NCI-H2227 (cell line): ENCODE results near the gene KATNAL1.
A peak's percentile ranks its signal among the peaks of the same experiment; 100 is the strongest.

Experiments used
- DNase-seq: peaks from one replicate; lab custom pipeline; 2025; ENCODE audit not compliant: unreplicated experiment; lab: John Stamatoyannopoulos, UW

The KATNAL1 gene

GRCh38 chr13:30170569-30170968, 136.8 kb downstream of the KATNAL1 start:
- DNase-seq = no peak

- DNase-seq = no peak
Measured at GRCh38 chr13:30169442-30169841, 137.9 kb downstream of the KATNAL1 start.

- no peak for DNase-seq
Measured at GRCh38 chr13:30165796-30166195, 141.6 kb downstream of the KATNAL1 start.

GRCh38 chr13:30165071-30165470, 142.3 kb downstream of the KATNAL1 start:
- no peak for DNase-seq

- no peak for DNase-seq
Measured at GRCh38 chr13:30164146-30164545, 143.2 kb downstream of the KATNAL1 start.

GRCh38 chr13:30163441-30163840, 143.9 kb downstream of the KATNAL1 start:
- no peak for DNase-seq

GRCh38 chr13:30159446-30159839, 147.9 kb downstream of the KATNAL1 start:
- DNase-seq = no peak

GRCh38 chr13:30158774-30159445, 148.4 kb downstream of the KATNAL1 start:
- DNase-seq = no peak

GRCh38 chr13:30157616-30157993, 149.7 kb downstream of the KATNAL1 start:
- DNase-seq = no peak

GRCh38 chr13:30156826-30157615, 150.3 kb downstream of the KATNAL1 start:
- DNase-seq = no peak

- no peak for DNase-seq
Measured at GRCh38 chr13:30156270-30156669, 151.1 kb downstream of the KATNAL1 start.

- no peak for DNase-seq
Measured at GRCh38 chr13:30154931-30155330, 152.4 kb downstream of the KATNAL1 start.

GRCh38 chr13:30154531-30154930, 152.8 kb downstream of the KATNAL1 start:
- no peak for DNase-seq

GRCh38 chr13:30153545-30154426, 153.6 kb downstream of the KATNAL1 start:
- peak; percentile 22 for DNase-seq
